ENCODE measurements around the gene ZDBF2. TPM values are rescaled to one million over a fixed set of nuclear protein-coding genes. Genes with fewer than 3 reads are reported as not detected.
"Not testable (repeated sequence)": the region's sequence is repeated elsewhere in the genome, so short reads cannot be mapped to it uniquely, and the experiment has no call there.

The ZDBF2 gene
- total RNA-seq, 1 experiment from 2014 or later = 15.2 TPM

- no peaks in the 10 kb centered on the region for H3K36me3 ChIP-seq
- DNase-seq (ENCODE audit: low read depth in 1 of 2, low spot score in 2 of 2) = no peak
- no peaks in the 10 kb centered on the region for H3K4me1 ChIP-seq (replicated peaks)
- no peaks in the 10 kb centered on the region for H3K27me3 ChIP-seq (replicated peaks)
- no peak overlapping the region for H3K4me3 ChIP-seq
- H3K9me3 ChIP-seq (replicated peaks) = no peaks in the 10 kb centered on the region
- H3K27ac ChIP-seq = no peak overlapping the region
Observed at GRCh38 chr2:206323033-206323432, 48.6 kb downstream of the ZDBF2 start.

GRCh38 chr2:206323486-206323885 lies 49.0 kb downstream of the ZDBF2 start:
- no peaks in the 10 kb centered on the region for H3K9me3 ChIP-seq (replicated peaks)
- no peak overlapping the region for H3K4me3 ChIP-seq
- no peak for DNase-seq (ENCODE audit: low read depth in 1 of 2, low spot score in 2 of 2)
- H3K36me3 ChIP-seq = no peaks in the 10 kb centered on the region
- H3K27ac ChIP-seq = no peak overlapping the region
- no peaks in the 10 kb centered on the region for H3K4me1 ChIP-seq (replicated peaks)
- H3K27me3 ChIP-seq (replicated peaks) = no peaks in the 10 kb centered on the region

DNA sequence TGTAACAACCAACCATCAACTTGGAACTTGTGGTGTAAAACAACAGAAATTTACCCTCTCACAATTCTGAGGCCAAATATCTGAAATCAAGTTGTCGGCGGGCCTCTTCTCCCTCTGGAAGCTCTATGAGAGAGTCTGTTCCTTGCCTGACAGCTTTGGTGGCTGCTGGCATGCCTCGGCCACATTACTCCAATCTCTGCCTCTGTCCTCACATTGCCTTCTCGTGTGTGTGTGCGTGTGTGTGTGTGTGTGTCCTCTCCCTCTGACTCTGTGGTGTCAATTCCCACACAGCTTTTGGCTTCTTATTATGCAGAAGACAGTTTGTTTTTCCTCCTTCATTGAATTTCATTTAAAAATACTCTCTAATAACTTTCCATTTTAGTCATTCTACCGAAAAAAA lies 50.4 kb downstream of the ZDBF2 start:
- no peak for DNase-seq (ENCODE audit: low read depth in 1 of 2, low spot score in 2 of 2)
- H3K4me1 ChIP-seq (replicated peaks) = no peaks in the 10 kb centered on the region
- no peak overlapping the region for H3K27ac ChIP-seq
- H3K36me3 ChIP-seq = no peaks in the 10 kb centered on the region
- no peaks in the 10 kb centered on the region for H3K27me3 ChIP-seq (replicated peaks)
- no peak overlapping the region for H3K4me3 ChIP-seq
- H3K9me3 ChIP-seq (replicated peaks) = no peaks in the 10 kb centered on the region

DNA sequence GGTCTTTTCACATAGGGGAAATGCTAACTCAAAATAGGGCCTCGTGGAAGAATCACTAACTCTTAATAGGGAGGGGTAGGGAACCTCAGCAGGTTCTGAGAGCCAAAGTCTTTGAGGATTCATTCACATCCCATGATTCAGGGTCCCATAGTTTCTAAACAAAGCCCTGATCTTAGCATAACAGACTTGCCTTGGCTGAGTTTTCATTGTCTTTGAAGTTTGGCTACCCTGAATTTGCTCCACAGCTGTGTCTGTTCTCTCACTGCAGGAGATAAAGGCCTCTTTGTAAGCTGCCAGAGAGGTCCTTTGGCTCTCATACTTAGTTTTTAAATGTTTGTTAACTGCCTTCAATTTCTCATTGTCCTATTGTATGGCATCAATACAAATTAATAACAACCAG lies 54.5 kb downstream of the ZDBF2 start:
- H3K36me3 ChIP-seq = no peaks in the 10 kb centered on the region
- DNase-seq (ENCODE audit: low read depth in 1 of 2, low spot score in 2 of 2) = no peak
- H3K4me3 ChIP-seq = no peak overlapping the region
- H3K9me3 ChIP-seq (replicated peaks) = no peaks in the 10 kb centered on the region
- no peak overlapping the region for H3K27ac ChIP-seq
- no peaks in the 10 kb centered on the region for H3K4me1 ChIP-seq (replicated peaks)
- H3K27me3 ChIP-seq (replicated peaks) = no peaks in the 10 kb centered on the region

DNA sequence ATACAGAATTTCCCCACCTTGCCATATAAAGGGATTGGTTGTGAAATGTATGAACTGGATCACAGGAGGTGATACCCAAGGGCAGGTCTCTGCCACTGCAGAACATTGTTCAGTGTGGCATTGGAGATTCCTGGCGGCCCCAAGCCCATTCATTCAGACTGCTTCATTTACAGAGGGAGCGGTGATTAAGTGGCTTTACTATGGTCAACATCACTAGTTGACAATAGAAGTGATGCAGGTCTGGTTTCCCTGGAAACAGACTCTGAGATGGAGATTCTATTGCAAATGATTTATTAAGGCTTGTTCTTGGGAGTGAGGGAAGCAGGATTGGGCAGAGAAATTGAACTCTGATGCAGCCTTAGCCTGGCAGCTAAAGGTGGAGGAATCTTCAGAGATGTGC lies 62.4 kb downstream of the ZDBF2 start:
- Histone ChIP-seq H3K4me1 (replicated peaks) (no peaks in the 10 kb centered on the region), H3K27me3 (replicated peaks) (no peaks in the 10 kb centered on the region; the same call in 1 of the 2 replicates), H3K36me3 (no peaks in the 10 kb centered on the region), H3K4me3 (no peak overlapping the region), H3K9me3 (replicated peaks) (no peaks in the 10 kb centered on the region), H3K27ac (no peak overlapping the region)
- no peak for DNase-seq (ENCODE audit: low read depth in 1 of 2, low spot score in 2 of 2)

DNA sequence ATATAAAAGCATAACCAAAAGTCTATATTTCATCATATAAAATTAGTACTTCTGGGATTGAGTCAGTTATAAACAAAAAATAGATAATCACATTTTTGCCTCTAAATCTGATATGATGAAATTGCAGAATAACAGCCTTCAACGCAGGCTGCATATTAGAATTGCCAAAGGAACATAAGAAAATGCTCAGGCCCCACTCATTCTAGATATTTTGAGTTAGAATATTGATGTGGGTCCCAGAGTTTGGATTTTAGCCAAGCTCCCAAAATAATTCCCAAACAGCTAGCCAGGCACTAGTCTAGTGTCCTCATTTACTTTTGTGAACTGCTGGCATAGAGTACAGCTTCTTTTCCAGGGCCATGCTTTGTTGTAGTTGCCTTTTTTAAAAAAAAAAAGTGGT lies 63.5 kb downstream of the ZDBF2 start:
- Histone ChIP-seq H3K27ac (no peak overlapping the region), H3K27me3 (replicated peaks) (no peaks in the 10 kb centered on the region; the same call in 1 of the 2 replicates), H3K4me3 (no peak overlapping the region), H3K36me3 (no peaks in the 10 kb centered on the region), H3K9me3 (replicated peaks) (no peaks in the 10 kb centered on the region), H3K4me1 (replicated peaks) (no peaks in the 10 kb centered on the region)
- no peak for DNase-seq (ENCODE audit: low read depth in 1 of 2, low spot score in 2 of 2)

DNA sequence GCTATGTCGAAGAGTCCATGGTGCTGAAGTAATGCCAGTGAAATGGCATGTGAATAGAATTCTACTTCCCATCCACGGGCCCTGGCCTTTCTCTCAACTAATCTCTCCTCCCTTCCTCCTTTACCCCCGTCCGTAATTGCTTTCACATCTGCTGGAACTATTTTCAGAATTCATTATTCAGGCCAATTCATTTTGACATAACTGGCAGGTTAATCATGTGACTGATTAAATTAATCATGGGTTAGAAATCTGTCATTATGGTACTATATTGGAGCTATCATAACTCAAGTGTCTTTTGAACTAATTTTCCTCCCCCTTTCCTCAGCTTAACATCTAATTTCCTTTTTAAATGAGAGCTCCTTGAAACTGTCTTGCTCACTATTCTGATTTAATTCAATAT lies 66.9 kb downstream of the ZDBF2 start:
- Histone ChIP-seq H3K27ac (no peak overlapping the region), H3K9me3 (replicated peaks) (no peaks in the 10 kb centered on the region), H3K4me3 (no peak overlapping the region), H3K36me3 (no peaks in the 10 kb centered on the region), H3K27me3 (replicated peaks) (no peaks in the 10 kb centered on the region), H3K4me1 (replicated peaks) (no peaks in the 10 kb centered on the region)
- DNase-seq (ENCODE audit: low read depth in 1 of 2, low spot score in 2 of 2) = no peak

DNA sequence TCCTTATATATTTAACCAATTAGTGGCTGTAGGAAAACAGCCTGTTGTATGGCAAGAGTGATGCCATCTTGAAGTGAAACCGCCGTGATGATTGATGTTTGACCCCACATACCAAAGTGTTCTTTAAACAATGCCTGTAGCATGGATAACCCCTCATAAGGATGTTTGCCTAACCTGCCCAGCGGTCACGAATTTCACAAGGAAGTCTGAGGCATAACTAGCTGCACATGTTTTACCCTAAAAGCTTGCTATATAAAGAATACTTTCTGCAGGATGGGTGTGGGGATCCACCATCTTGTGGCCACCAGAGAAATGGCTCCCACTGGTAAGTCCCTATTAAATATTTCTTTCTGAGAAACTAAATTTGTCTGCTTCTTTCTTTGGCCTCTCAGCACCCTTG lies 68.7 kb downstream of the ZDBF2 start:
- Histone ChIP-seq H3K27me3 (replicated peaks) (no peaks in the 10 kb centered on the region), H3K27ac (no peak overlapping the region), H3K9me3 (replicated peaks) (no peaks in the 10 kb centered on the region), H3K4me3 (no peak overlapping the region), H3K4me1 (replicated peaks) (no peaks in the 10 kb centered on the region), H3K36me3 (no peaks in the 10 kb centered on the region)
- DNase-seq (ENCODE audit: low read depth in 1 of 2, low spot score in 2 of 2) = no peak

GRCh38 chr2:206343816-206344215 lies 69.4 kb downstream of the ZDBF2 start:
- no peaks in the 10 kb centered on the region for H3K36me3 ChIP-seq
- no peak overlapping the region for H3K4me3 ChIP-seq
- H3K27ac ChIP-seq = no peak overlapping the region
- no peaks in the 10 kb centered on the region for H3K9me3 ChIP-seq (replicated peaks)
- H3K27me3 ChIP-seq (replicated peaks) = no peaks in the 10 kb centered on the region
- DNase-seq (ENCODE audit: low read depth in 1 of 2, low spot score in 2 of 2) = no peak
- no peaks in the 10 kb centered on the region for H3K4me1 ChIP-seq (replicated peaks)

DNA sequence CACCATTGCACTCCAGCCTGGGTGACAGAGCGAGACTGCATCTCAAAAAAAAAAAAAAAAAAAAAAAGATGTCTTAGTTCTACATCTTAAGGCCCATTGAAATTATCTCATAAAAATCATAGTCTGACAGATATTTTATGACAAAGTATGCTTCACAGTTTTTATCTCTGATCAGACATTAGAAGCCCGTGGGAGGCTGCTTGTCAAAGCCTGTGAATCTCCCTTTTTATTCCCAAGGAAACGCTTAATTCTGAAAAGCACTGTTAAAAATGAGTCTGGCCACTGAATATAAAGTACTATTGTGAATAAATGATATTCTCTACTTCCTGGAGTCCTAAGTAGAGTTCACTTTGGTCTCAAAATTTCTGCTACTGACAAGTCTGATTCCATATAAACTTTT lies 71.1 kb downstream of the ZDBF2 start:
- Histone ChIP-seq H3K27me3 (replicated peaks) (no peaks in the 10 kb centered on the region), H3K27ac (no peak overlapping the region), H3K4me3 (no peak overlapping the region), H3K9me3 (replicated peaks) (no peaks in the 10 kb centered on the region), H3K4me1 (replicated peaks) (no peaks in the 10 kb centered on the region), H3K36me3 (no peaks in the 10 kb centered on the region)
- DNase-seq (ENCODE audit: low read depth in 1 of 2, low spot score in 2 of 2) = no peak

DNA sequence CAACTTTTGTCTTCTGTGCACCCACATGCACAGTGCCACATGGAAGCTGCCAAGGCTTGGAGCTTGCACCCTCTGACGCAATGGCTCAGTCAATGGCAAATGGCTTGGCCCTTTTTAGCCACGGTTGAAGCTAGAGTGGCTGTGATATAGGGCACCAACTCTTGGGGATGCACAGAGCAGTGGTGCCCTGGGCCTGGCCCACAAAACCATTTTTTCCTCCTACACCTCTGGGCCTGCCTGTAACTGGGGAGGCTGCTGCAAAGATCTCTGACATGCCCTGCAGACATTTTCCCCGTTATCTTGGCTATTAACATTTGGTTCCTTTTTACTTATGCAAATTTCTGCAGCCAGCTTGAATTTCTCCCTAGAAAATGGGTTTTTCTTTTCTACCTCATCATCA lies 74.9 kb downstream of the ZDBF2 start:
- no peak overlapping the region for H3K4me3 ChIP-seq
- H3K27me3 ChIP-seq (replicated peaks) = no peaks in the 10 kb centered on the region
- H3K4me1 ChIP-seq (replicated peaks) = no peaks in the 10 kb centered on the region
- no peak for DNase-seq (ENCODE audit: low read depth in 1 of 2, low spot score in 2 of 2)
- no peaks in the 10 kb centered on the region for H3K36me3 ChIP-seq
- H3K27ac ChIP-seq = no peak overlapping the region
- H3K9me3 ChIP-seq (replicated peaks) = no peaks in the 10 kb centered on the region

DNA sequence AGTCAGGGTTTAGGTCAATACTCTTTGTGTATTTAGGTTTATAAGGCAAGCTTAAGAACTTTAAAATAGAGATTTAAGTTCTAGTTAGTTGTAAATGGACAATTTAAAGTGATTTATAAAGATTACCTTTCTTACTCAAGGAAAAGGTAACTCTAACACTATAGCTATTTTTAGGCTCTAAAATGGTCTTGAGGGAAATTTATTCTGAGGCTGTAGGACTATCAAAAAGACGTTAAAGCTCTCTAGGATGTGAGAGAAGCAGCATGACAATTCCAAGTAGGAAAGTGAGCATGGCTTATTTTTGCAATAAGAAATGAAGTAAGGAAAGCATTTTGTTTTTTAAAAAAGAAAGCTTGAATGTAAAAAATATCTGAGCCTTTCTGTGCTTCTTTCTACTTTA lies 78.1 kb downstream of the ZDBF2 start:
- no peaks in the 10 kb centered on the region for H3K9me3 ChIP-seq (replicated peaks)
- no peaks in the 10 kb centered on the region for H3K27me3 ChIP-seq (replicated peaks)
- no peak overlapping the region for H3K4me3 ChIP-seq
- no peaks in the 10 kb centered on the region for H3K4me1 ChIP-seq (replicated peaks)
- no peaks in the 10 kb centered on the region for H3K36me3 ChIP-seq
- DNase-seq (ENCODE audit: low read depth in 1 of 2, low spot score in 2 of 2) = no peak
- no peak overlapping the region for H3K27ac ChIP-seq

GRCh38 chr2:206353685-206354084 lies 79.2 kb downstream of the ZDBF2 start:
- Histone ChIP-seq H3K27me3 (replicated peaks) (no peaks in the 10 kb centered on the region), H3K4me3 (no peak overlapping the region), H3K9me3 (replicated peaks) (no peaks in the 10 kb centered on the region), H3K36me3 (no peaks in the 10 kb centered on the region), H3K27ac (no peak overlapping the region), H3K4me1 (replicated peaks) (no peaks in the 10 kb centered on the region)
- no peak for DNase-seq (ENCODE audit: low read depth in 1 of 2, low spot score in 2 of 2)

DNA sequence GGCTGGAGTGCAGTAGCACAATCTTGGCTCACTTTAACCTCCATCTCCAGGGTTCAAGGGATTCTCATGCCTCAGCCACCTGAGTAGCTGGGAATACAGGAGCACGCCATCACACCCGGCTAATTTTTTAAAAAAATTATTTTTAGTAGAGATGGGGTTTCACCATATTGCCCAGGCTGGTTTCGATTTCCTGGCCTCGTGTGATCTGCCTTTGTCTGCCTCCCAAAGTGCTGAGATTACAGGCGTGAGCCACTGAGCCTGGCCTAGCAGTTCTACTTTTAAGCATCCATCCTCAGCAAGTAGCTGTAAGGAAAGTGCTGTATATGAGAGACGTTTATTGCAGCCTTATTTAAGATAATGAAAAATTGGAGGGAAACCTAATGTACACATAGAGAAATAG lies 79.7 kb downstream of the ZDBF2 start:
- H3K4me1 ChIP-seq (replicated peaks) = no peaks in the 10 kb centered on the region
- no peak overlapping the region for H3K4me3 ChIP-seq
- no peaks in the 10 kb centered on the region for H3K27me3 ChIP-seq (replicated peaks)
- H3K27ac ChIP-seq = no peak overlapping the region
- no peak for DNase-seq (ENCODE audit: low read depth in 1 of 2, low spot score in 2 of 2)
- no peaks in the 10 kb centered on the region for H3K9me3 ChIP-seq (replicated peaks)
- no peaks in the 10 kb centered on the region for H3K36me3 ChIP-seq

- not testable (repeated sequence) for H3K9me3 ChIP-seq (replicated peaks); H3K27me3 ChIP-seq (replicated peaks); H3K4me3 ChIP-seq; H3K27ac ChIP-seq; DNase-seq (ENCODE audit: low read depth in 1 of 2, low spot score in 2 of 2); H3K36me3 ChIP-seq; H3K4me1 ChIP-seq (replicated peaks)
Observed at GRCh38 chr2:206356840-206357239, 82.4 kb downstream of the ZDBF2 start.
